Erythroblast (primary cell): ENCODE results near the gene SOX11.
A peak's percentile ranks its signal among the peaks of the same experiment; 100 is the strongest.
"Not testable (repeated sequence)": the region's sequence is repeated elsewhere in the genome, so short reads cannot be mapped to it uniquely, and the experiment has no call there.

Experiments
- DNase-seq, 2 experiments: peaks; one replicate each; lab custom pipeline; 2025; lab: John Stamatoyannopoulos, UW
- GATA1 ChIP-seq: IDR thresholded peaks from 2 replicates; pipeline ENCODE4 v1.6.1; 2011; ENCODE audit warnings: low read depth, mild to moderate bottlenecking, control low read depth, low read length, moderate library complexity
- POLR2A ChIP-seq: IDR thresholded peaks from 2 replicates; pipeline ENCODE4 v1.6.1; 2011; ENCODE audit warnings: mild to moderate bottlenecking, low read length

Gene SOX11

DNA sequence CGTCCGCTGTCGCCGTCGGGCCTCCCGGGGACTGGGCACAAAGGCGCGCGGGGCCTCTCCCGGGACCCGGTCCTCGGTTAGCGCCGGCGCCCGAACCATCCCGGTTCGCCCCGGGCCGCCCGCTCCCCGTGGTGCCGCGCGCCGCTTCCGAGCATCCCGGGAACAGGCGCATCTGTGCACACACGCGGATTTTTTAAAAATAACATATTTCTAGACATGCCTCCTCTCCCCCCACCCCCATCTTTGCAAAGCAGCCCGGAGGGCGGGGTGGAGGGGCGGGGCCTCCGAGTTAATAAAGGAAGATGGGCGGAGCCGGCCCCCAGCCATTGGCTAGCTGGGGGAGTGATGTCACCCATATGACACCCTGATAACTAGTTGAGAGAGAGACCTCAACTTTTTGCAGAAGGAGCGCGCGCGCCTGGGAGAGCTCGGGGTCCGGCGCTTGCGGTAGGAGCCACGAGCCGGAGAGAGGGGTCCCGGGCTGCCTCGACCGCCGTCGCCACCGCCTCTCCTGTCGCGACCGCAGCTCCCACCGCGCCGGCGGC is at the start of gene SOX11:
SOX11 (plus strand) TSS at position 400 of the 545 bp plus-strand sequence. CDS start 338 bp downstream, outside the sequence.
- TF ChIP-seq POLR2A (no peak), GATA1 (no peak)
- peak; percentile 7 to 28 for DNase-seq

DNA sequence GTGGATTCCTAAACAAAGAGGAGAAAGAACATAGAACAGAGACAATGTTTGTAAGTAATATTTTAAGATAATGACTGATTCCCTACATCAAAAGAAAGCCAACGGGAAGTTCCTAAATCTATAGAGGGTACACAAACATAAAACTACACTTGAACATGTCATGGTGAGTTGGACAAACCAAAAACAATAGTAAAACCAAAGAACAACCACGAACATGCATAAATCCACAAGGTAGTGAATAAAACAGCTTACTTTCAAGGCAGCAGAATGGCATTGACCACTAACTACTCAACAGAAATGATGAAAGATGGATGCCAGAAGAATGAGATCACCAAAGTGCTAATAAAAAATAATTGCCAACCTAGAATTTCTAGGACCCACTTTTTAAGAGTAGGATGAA is 39.5 kb upstream of the SOX11 start:
- DNase-seq: not testable (repeated sequence)

DNA sequence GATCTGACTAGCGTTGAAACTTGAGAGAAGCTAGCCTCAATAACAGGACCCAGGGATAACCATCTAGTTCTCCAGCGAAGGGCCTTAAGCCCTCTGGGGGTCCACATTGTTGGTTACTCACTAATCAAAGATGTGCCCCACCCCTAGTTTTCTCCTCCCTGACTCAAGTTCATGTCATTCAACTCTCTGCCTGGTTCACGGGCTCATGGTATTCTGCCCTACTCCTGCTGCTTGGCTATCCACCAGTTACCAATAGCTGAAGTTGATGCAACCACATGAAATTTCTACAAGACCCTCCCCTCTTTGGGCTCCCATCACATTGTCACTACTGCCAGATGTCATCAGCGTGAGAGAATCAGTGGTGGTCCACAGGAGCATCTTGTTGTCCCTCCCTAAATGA is 38.4 kb upstream of the SOX11 start:
- DNase-seq: not testable (repeated sequence)

DNA sequence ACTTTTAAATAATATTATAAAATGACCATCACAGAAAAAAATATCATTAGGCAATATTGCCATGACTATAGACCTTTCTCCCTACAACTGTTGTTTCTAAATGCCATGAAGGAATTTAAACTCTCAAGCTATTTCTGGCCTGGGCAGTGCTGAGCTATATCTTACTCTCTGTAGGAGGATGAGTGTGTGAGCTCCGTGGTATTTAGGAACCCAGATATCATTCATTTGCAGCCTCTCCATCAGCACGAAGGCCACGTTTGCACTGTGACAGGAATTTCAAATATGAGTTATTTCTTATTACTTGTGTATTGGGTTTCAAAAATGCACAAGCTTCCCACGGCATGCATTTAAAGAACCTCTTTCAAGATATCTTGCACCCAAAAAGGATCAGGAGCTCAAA is 35.0 kb upstream of the SOX11 start:
- DNase-seq: no peak
- TF ChIP-seq GATA1: no peak
- TF ChIP-seq POLR2A: no peak

DNA sequence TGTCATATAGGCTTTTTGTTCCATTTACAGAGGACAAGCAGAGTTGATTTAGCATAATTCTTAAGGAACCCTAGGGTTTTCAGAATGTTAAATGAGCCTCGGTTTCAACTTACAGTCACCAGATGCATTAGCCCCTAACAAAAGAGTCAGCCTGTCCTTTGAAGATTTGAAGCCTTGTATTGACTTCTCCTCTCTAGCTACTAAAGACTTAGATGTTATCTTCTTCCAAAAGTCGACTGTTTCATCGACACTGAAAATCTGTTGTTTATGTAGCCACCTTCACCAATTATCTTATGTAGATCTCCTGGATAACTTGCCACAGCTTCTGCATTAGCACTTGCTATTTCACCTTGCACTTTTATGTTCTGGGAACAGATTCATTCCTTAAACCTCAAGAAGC is 31.6 kb upstream of the SOX11 start:
- TF ChIP-seq POLR2A (no peak), GATA1 (no peak)

DNA sequence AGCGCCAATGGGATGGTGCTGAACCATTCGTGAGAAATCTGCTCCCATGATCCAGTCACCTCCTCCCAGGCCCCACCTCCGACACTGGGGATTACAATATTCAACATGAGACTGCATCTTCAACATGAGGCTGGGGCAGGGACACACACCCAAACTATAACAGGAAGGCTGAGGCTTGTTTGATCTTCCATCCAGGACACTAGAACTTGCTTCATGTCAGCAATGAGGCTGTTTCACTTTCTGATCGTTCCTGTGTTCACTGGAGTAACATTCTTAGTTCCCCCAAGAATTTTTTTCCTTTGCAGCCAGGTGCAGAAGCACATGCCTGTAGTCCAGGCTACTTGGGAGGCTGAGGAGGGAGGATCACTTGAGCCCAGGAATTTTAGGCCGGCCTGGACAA is 30.8 kb upstream of the SOX11 start:
- DNase-seq: no peak
- TF ChIP-seq GATA1: no peak
- no peak for TF ChIP-seq POLR2A

More for the DNA sequence above, 31.6 kb upstream of the SOX11 start:
- no peak for DNase-seq

DNA sequence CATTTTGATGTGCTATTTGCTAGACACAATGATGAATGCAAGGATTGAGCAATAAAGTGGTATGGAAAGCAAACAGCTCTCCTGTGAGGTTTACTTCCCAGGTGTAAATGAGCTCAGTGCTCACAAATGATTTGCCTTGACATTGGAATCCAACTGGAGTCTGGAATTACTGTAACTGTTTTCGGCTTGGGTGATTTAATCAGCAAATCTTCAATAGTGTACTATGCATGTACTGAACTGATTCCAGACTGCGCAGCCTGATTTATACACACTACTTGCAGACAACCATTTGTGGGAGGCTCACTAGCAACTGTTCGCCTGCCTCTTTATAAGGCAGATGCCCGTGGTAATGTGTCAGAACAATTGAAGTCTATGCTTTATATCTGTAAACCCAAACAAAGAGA is 27.9 kb upstream of the SOX11 start:
- TF ChIP-seq GATA1 (no peak), POLR2A (no peak)
- no peak for DNase-seq

DNA sequence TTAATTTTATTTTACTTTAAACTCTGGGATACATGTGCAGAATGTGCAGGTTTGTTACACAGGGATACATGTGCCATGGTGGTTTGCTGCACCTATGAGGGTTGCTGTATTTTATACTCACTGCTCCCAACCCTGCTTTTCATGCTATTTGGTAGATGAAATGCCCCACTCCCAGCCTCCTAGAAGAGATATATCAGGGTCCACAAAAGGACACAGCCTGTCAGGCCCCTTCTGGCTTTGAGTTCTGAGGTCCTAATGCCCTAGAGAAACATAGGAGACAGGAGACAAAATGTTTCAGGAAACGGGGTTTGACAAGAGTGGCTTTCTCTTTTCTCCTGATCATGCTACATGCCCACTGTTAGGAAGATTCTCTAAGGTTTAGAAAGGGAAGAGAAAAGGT is 27.1 kb upstream of the SOX11 start:
- TF ChIP-seq POLR2A (no peak), GATA1 (no peak)
- no peak for DNase-seq

DNA sequence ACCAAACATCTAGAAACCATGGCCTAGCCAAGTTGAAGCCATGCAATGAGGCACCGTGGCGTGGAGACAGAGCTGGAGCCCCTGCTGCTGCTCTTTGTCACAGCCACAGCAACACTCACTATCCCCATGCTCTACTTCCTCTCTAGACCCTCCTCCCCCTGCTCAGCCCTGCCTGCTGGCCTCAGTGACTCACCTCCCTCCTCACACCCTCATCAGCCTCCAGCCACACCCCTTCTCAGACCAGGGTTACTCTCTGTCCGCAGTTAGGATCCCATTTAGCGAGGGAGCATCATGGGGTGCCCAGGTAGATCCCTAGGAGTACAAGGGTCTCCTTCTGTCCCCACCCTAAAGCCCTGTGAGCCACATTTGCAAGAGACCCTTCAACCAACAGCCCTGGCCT is 25.4 kb upstream of the SOX11 start:
- TF ChIP-seq POLR2A (no peak), GATA1 (no peak)
- no peak for DNase-seq

DNA sequence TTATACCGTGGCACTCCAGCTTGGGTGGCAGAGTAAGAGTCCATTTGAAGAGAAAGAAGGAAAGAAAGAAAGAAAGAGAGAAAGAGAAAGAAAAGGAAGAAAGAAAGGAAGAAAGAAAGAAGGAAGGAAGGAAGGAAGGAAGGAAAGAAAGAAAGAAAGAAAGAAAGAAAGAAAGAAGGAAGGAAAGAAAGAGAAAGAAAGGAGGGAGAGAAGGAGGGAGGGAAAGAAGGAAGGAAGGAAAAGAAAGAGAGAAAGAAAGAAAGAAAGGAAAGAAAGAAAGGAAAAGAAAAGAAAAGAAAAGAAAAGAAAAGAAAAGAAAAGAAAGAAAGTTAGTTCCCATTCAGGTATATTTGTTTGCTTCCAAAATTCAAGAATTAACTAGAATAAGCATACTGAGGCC is 24.5 kb upstream of the SOX11 start:
- DNase-seq: not testable (repeated sequence)

DNA sequence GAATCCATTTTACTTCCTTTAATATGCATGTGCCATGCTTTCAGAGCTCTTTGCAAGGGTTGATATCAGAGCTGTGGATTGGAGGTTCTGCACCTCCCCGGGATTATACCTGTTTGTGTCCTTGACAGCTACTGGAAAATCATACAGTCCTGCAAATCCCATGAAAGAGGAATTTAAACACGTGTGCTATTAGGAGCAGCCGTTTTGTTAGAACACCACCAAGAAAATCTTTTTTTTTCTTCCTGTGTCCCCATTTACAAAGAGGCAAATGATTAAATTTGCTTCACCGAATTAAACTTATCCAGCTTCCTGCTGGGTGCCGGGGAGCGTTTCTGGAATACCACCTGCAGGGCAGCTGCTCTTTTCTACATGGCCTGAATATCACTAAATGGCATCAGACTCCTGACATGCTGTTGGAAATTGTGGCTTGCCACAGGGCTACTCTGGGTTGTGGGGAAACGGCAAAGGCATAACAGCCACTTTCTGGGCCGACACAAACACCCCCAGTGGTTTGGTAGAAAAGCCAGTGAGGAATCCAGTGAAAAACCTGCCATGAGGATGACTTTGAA is 23.4 kb upstream of the SOX11 start:
- no peak for DNase-seq
- no peak for TF ChIP-seq GATA1
- no peak for TF ChIP-seq POLR2A

DNA sequence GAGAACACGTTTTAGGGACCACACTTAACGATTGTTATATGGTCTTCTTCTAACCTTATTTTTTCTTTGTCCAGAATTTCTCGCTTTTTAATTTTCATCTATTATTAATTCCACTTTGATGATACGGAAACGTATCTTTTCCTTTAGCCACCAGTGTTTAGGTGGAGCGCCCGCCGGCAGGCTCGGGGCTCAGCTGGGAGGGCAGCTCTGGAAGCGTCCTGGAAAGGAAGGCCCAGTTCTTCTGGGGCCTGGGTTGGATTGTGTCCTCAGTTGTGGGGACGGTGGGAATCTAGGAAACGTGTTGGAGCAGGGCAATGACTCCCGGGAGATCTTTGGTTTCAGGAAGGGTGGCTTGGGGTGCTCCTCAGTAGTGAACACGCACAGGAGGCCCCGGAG is 19.4 kb upstream of the SOX11 start:
- no peak for DNase-seq
- no peak for TF ChIP-seq POLR2A
- no peak for TF ChIP-seq GATA1

DNA sequence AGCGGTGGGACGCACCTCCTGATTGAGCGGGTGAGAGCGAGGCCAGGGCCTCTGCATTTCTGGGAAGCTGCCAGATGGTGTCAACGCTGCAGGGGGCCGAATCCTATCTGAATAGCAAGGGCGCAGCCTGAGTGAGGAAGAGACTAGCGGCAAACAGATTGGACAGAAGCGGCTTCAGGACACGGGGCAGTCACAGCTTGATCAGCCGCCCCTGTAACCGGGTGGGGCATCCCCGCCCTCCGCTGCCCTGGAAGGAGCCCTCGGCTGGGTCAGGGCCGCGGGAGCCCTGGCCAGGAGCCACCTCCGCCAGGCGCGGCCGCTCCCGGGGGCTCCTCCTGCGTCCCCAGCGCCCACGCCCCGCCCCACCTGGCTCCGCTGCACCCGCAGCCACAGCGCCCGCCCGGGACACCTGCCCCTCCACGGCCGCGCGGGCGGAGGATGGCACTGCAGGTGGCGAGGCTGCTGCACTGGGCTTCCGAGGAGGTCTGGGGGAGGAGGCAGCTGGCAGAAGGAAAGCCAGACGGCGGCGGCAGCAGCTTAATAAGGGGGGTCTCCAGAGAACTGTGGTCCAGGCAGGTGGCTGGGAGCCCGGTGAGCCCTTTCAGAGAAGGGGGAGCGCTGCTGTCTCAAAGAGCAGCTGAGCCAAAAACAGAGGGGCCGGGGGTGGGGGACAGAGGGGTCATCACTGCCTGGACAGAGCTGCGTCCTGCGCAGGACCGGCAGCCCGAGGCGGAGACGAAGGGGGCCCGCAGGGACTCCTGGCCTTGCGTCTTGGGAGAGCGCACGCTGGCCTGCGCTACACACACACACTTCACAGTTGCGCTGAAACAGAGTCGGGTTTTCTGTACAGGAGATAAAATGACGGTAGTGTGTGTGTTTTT is 18.8 kb upstream of the SOX11 start:
- no peak for DNase-seq
- TF ChIP-seq POLR2A (no peak), GATA1 (no peak)

DNA sequence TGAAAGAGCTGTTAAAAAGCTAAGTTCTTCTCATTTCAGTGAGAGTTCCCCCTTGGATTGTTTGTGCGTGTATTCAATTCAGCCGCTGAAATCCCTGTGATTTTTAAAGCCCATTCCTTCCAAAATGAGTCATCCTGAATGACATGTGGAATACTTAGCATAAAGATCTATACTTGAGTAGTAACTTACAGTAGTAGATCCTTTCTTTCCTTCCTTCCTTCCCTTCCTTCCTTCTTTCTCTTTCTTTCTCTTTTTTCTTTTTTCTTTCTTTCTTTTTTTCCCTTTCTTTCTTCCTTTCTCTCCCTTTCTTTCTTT is 18.2 kb upstream of the SOX11 start:
- DNase-seq: no peak
- TF ChIP-seq GATA1 (no peak), POLR2A (no peak)

DNA sequence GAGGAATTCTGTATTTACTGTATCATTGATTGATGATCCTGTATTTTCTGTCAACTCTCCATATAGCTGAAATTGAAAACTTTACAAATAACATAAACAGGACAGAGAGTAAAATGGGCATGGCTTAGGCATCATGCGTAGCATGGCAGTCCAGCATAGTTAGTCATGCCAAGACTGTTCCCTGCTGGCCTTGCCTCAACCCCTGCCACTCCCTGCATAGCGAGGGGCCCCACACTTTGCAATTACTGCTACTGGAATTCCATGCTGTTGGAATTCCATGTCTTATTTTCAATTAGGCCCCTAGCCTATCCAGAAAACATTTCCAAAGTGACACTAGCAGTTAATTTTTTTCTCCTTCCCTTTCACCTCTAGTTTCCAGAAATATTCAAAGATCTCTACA is 15.1 kb upstream of the SOX11 start:
- TF ChIP-seq POLR2A: no peak
- no peak for TF ChIP-seq GATA1
- DNase-seq: no peak
